PC-3 (cell line): Measurements from ENCODE around the gene SPATA1.

Experiments
- EZH2 ChIP-seq: fragments of 300-600 bp; sonication (generic); IDR thresholded peaks from one replicate; pipeline ENCODE4 v1.6.1; 2017; ENCODE audit warnings: antibody characterized with exemption, mild to moderate bottlenecking, low read length; ENCODE audit not compliant: unreplicated experiment
- TF ChIP-seq, protein P1 (sequence below): fragments of 300-600 bp; sonication (generic); conservative IDR thresholded peaks from 2 replicates; pipeline ENCODE4 v1.5.1; 2017; ENCODE audit warnings: antibody characterized with exemption, low read depth, mild to moderate bottlenecking, low read length

DNA sequence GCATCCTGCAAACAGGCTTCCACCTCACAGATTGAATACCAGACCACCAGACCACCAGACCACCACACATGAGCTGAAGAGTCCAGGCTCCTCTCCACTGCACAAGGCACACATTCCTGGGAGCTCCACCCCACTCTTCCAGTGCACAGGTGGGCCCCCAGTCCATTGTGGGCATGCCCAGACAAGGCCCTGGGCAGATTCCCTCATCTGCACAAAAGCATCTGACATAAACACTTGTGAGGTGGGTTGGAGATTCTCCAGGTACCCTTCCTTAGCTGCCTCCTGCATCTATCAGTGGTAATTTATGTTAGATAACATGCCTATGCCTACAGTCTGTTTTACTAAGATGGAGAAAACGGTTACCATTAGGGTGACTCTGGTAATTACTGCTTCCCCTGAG lies 79.6 kb downstream of the SPATA1 start:
- TF ChIP-seq, protein P1, sequence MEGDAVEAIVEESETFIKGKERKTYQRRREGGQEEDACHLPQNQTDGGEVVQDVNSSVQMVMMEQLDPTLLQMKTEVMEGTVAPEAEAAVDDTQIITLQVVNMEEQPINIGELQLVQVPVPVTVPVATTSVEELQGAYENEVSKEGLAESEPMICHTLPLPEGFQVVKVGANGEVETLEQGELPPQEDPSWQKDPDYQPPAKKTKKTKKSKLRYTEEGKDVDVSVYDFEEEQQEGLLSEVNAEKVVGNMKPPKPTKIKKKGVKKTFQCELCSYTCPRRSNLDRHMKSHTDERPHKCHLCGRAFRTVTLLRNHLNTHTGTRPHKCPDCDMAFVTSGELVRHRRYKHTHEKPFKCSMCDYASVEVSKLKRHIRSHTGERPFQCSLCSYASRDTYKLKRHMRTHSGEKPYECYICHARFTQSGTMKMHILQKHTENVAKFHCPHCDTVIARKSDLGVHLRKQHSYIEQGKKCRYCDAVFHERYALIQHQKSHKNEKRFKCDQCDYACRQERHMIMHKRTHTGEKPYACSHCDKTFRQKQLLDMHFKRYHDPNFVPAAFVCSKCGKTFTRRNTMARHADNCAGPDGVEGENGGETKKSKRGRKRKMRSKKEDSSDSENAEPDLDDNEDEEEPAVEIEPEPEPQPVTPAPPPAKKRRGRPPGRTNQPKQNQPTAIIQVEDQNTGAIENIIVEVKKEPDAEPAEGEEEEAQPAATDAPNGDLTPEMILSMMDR: no peak
- no peak for TF ChIP-seq EZH2
